Keratinocyte (primary cell): Measurements from ENCODE around the gene TRIM67. TPM values are rescaled to one million over a fixed set of nuclear protein-coding genes. Genes with fewer than 3 reads are reported as not detected.
"Not testable (repeated sequence)": the region's sequence is repeated elsewhere in the genome, so short reads cannot be mapped to it uniquely, and the experiment has no call there.

Experiments used
- DNase-seq: peaks from one replicate; pipeline ENCODE4 v3.0.0-alpha.2; 2011; ENCODE audit warnings: low read depth, missing footprints, low spot score
- FAIRE-seq: peaks from 2 replicates; lab custom pipeline; 2011; peaks lifted over from hg19 to GRCh38; lab: Jason Lieb, UNC
- H2AFZ ChIP-seq: 2 replicates; pipeline ENCODE4 v1.6.0; 2012; ENCODE audit warnings: low read length, control low read depth, inconsistent platforms; ENCODE audit not compliant: control insufficient read depth
- H3K27ac ChIP-seq: 2 replicates; pipeline ENCODE4 v1.5.1; 2011; ENCODE audit warnings: low read length; ENCODE audit not compliant: control insufficient read depth, insufficient read depth
- H3K27me3 ChIP-seq: 3 replicates; pipeline ENCODE4 v1.6.0; 2011; ENCODE audit warnings: low read length; ENCODE audit not compliant: control insufficient read depth, insufficient read depth; ENCODE audit errors: extremely low read depth
- H3K36me3 ChIP-seq, 2 experiments: 2 replicates in 1 of 2; 3 replicates in 1 of 2; pipeline ENCODE4 v1.5.1; 2011; ENCODE audit warnings: low read length in 2 of 2, mild to moderate bottlenecking in 1 of 2; ENCODE audit not compliant: control insufficient read depth in 2 of 2, insufficient read depth in 2 of 2; ENCODE audit errors: extremely low read depth in 1 of 2
- H3K4me1 ChIP-seq: 3 replicates; pipeline ENCODE4 v1.5.1; 2011; ENCODE audit warnings: low read length; ENCODE audit not compliant: control insufficient read depth, insufficient read depth; ENCODE audit errors: extremely low read depth
- H3K4me2 ChIP-seq: 3 replicates; pipeline ENCODE4 v1.6.0; 2011; ENCODE audit warnings: low read depth, low read length; ENCODE audit not compliant: control insufficient read depth, insufficient read depth; ENCODE audit errors: extremely low read depth
- H3K4me3 ChIP-seq, 3 experiments: fragments of 200-600 bp in 1 of 3; sonication (generic) in 1 of 3; 2 replicates in 2 of 3; 3 replicates in 1 of 3; pipeline ENCODE4 v1.5.1; 2011 to 2016; ENCODE audit warnings: low read length in 3 of 3, mild to moderate bottlenecking in 3 of 3, control low read depth in 2 of 3, inconsistent platforms in 1 of 3, low read depth in 1 of 3, mixed read lengths in 1 of 3, mixed run types in 1 of 3, moderate library complexity in 1 of 3; ENCODE audit not compliant: control insufficient read depth in 2 of 3, insufficient read depth in 2 of 3; ENCODE audit errors: extremely low read depth in 1 of 3
- H3K79me2 ChIP-seq: 2 replicates; pipeline ENCODE4 v1.6.0; 2012; ENCODE audit warnings: low read length; ENCODE audit not compliant: control insufficient read depth, insufficient read depth
- H3K9ac ChIP-seq: 3 replicates; pipeline ENCODE4 v1.6.0; 2011; ENCODE audit warnings: low read length; ENCODE audit not compliant: control insufficient read depth, insufficient read depth; ENCODE audit errors: extremely low read depth
- H3K9me1 ChIP-seq: 3 replicates; pipeline ENCODE4 v1.6.0; 2011; ENCODE audit warnings: low read length; ENCODE audit not compliant: control insufficient read depth, insufficient read depth; ENCODE audit errors: extremely low read depth
- H3K9me3 ChIP-seq: 2 replicates; pipeline ENCODE4 v1.5.1; 2012; ENCODE audit warnings: low read depth, low read length; ENCODE audit not compliant: control insufficient read depth
- H4K20me1 ChIP-seq: 3 replicates; pipeline ENCODE4 v1.6.0; 2011; ENCODE audit warnings: low read length; ENCODE audit not compliant: control insufficient read depth, insufficient read depth; ENCODE audit errors: extremely low read depth
- EZH2 ChIP-seq: IDR thresholded peaks from one replicate; pipeline ENCODE4 v1.6.1; 2012; ENCODE audit warnings: inconsistent platforms, mild to moderate bottlenecking, low read length, moderate library complexity
- dilution Hi-C: fragments of 300-500 bp; cut with MboI; formaldehyde crosslinking; loops from one replicate; pipeline ENCODE4 v1.7.0; 2020; ENCODE audit warnings: low sequenced_read_pairs; ENCODE audit not compliant: extremely low pct_ligation_motif_present
- polyA plus RNA-seq, 5 experiments: library from polyadenylated mRNA; depleted of rRNA in 3 of 5; stranded (reverse) in 3 of 5; stranded (forward) in 1 of 5; unstranded in 1 of 5; fragments of >200 nt; gene quantifications; 1 replicate in 1 of 5; 2 replicates in 3 of 5; 3 replicates in 1 of 5; pipeline versions ENCODE4 v1.2.1 to v1.2.3, GENCODE V29; 2011 to 2012; ENCODE audit warnings: missing spikeins in 2 of 5, low read depth in 1 of 5, low replicate concordance in 1 of 5
- TF ChIP-seq, protein P1 (sequence below), 3 experiments: IDR thresholded peaks in 1 of 3; conservative IDR thresholded peaks in 1 of 3; optimal IDR thresholded peaks in 1 of 3; 2 replicates in 2 of 3; 3 replicates in 1 of 3; pipeline versions ENCODE3 to v1.5.1; 2011; ENCODE audit warnings: low read length in 3 of 3, mild to moderate bottlenecking in 3 of 3, moderate library complexity in 2 of 3, control low read depth in 1 of 3, inconsistent platforms in 1 of 3; ENCODE audit not compliant: insufficient read depth in 2 of 3; ENCODE audit errors: extremely low read depth in 1 of 3

The TRIM67 gene
- polyA plus RNA-seq, 1 donor (not counting 4 experiments of a cell fraction or from before 2014, with no cell fraction given), result not detected

GRCh38 chr1:231130544-231130943 lies 31.3 kb upstream of the TRIM67 start:
- Histone ChIP-seq H3K4me2 (no peak overlapping the region), H3K79me2 (no peaks in the 10 kb centered on the region), H3K9me3 (no peaks in the 10 kb centered on the region), H3K27ac (no peak overlapping the region), H3K4me3 (no peak overlapping the region), H3K9me1 (no peaks in the 10 kb centered on the region), H2AFZ (no peak overlapping the region), H3K9ac (no peak overlapping the region), H3K36me3 (no peaks in the 10 kb centered on the region), H4K20me1 (no peaks in the 10 kb centered on the region), H3K4me1 (no peaks in the 10 kb centered on the region), H3K27me3 (no peaks in the 10 kb centered on the region)
- dilution Hi-C loops, result no loop called here
- TF ChIP-seq, protein P1, sequence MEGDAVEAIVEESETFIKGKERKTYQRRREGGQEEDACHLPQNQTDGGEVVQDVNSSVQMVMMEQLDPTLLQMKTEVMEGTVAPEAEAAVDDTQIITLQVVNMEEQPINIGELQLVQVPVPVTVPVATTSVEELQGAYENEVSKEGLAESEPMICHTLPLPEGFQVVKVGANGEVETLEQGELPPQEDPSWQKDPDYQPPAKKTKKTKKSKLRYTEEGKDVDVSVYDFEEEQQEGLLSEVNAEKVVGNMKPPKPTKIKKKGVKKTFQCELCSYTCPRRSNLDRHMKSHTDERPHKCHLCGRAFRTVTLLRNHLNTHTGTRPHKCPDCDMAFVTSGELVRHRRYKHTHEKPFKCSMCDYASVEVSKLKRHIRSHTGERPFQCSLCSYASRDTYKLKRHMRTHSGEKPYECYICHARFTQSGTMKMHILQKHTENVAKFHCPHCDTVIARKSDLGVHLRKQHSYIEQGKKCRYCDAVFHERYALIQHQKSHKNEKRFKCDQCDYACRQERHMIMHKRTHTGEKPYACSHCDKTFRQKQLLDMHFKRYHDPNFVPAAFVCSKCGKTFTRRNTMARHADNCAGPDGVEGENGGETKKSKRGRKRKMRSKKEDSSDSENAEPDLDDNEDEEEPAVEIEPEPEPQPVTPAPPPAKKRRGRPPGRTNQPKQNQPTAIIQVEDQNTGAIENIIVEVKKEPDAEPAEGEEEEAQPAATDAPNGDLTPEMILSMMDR (optimal IDR thresholded peaks at IDR 0.05 in 1 of 3, IDR thresholded peaks at IDR 0.05 in 1 of 3, conservative IDR thresholded peaks at IDR 0.05 in 1 of 3; ENCODE audit: extremely low read depth in 1 of 3, insufficient read depth in 2 of 3, low read length in 3 of 3), result no peak
- TF ChIP-seq EZH2, result no peak
- DNase-seq (no peak), FAIRE-seq (no peak)

GRCh38 chr1:231132591-231132990 lies 29.3 kb upstream of the TRIM67 start:
- dilution Hi-C loops, H3K4me3 ChIP-seq, H3K79me2 ChIP-seq, H3K9me1 ChIP-seq, H3K9ac ChIP-seq, H3K27ac ChIP-seq, H4K20me1 ChIP-seq, H3K36me3 ChIP-seq, H3K9me3 ChIP-seq, H3K4me2 ChIP-seq, H3K27me3 ChIP-seq, H2AFZ ChIP-seq, FAIRE-seq, DNase-seq, H3K4me1 ChIP-seq: not testable (repeated sequence)

DNA sequence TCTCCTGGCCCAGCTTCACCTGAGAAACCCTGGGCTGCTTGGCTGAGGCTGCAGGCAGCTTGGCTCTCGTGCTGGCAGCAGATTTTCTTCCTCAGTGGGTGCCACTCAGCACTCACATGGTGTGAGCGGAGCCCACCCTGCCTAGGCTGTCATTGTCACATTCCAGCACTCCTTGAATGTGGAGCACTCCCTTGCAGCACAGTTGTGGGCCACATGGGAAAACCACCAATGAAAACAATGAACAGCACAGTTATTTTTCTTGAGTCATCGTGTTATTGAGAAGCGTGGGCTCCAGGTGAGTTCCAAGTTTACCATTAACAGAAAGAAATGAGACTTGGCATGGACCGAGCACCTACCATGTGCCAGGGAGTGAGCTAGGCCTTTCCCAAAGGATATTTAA lies 27.2 kb upstream of the TRIM67 start:
- no peak overlapping the region for H2AFZ ChIP-seq
- FAIRE-seq, result no peak
- no peaks in the 10 kb centered on the region for H3K9me1 ChIP-seq
- no peak overlapping the region for H3K9ac ChIP-seq
- H4K20me1 ChIP-seq, result no peaks in the 10 kb centered on the region
- no peaks in the 10 kb centered on the region for H3K27me3 ChIP-seq
- no peak overlapping the region for H3K4me3 ChIP-seq
- no peaks in the 10 kb centered on the region for H3K36me3 ChIP-seq
- H3K4me2 ChIP-seq, result no peak overlapping the region
- no peaks in the 10 kb centered on the region for H3K4me1 ChIP-seq
- no peak for DNase-seq
- H3K9me3 ChIP-seq, result no peaks in the 10 kb centered on the region
- H3K27ac ChIP-seq, result no peak overlapping the region
- no peaks in the 10 kb centered on the region for H3K79me2 ChIP-seq
- no peak for TF ChIP-seq EZH2
- TF ChIP-seq, protein P1 (optimal IDR thresholded peaks at IDR 0.05 in 1 of 3, IDR thresholded peaks at IDR 0.05 in 1 of 3, conservative IDR thresholded peaks at IDR 0.05 in 1 of 3; ENCODE audit: extremely low read depth in 1 of 3, insufficient read depth in 2 of 3, low read length in 3 of 3), result no peak
- dilution Hi-C loops, result no loop called here
